Lower leg skin (tissue), 4 donors: ENCODE data around the gene KLHL6. TPM values are rescaled to one million over a fixed set of nuclear protein-coding genes. Genes with fewer than 3 reads are reported as not detected.
"Not testable (repeated sequence)": the region's sequence is repeated elsewhere in the genome, so short reads cannot be mapped to it uniquely, and the experiment has no call there.

Experiments
- DNase-seq, 2 donors: peaks; one replicate each; pipeline ENCODE4 v3.0.0-alpha.2; 2019; ENCODE audit warnings: low spot score in 2 of 2
- H3K4me3 ChIP-seq: fragments of 200-600 bp; sonication (generic); 2 replicates; pipeline ENCODE4 v1.5.1; 2017; ENCODE audit warnings: mild to moderate bottlenecking, low read depth; ENCODE audit not compliant: poor library complexity, severe bottlenecking
- POLR2A ChIP-seq, 2 donors: fragments of 450-650 bp; IDR thresholded peaks; one replicate each; pipeline ENCODE4 v1.6.1; 2016 to 2017; ENCODE audit warnings: antibody characterized with exemption in 2 of 2, mild to moderate bottlenecking in 1 of 2, moderate library complexity in 1 of 2
- WGBS, 2 donors: methylation state at CpG; one replicate each; pipeline ENCODE4 v1.1.5; 2018; 5-methylcytosine and 5-hydroxymethylcytosine counted together
- intact Hi-C: fragments of 100-400 bp; cut with DNase I; formaldehyde crosslinking; loops from one replicate; pipeline ENCODE4 v1.15.0; 2023; ENCODE audit warnings: low total_unique reads
- total RNA-seq, 4 donors: library from RNA; depleted of rRNA; stranded (reverse); fragments of >200 nt; gene quantifications; one replicate each; pipeline ENCODE4 v1.1.0, GENCODE V29; 2016
- TF ChIP-seq, protein P1 (sequence below), 3 donors: fragments of 450-650 bp; IDR thresholded peaks; one replicate each; pipeline ENCODE4 v1.5.1; 2016; ENCODE audit warnings: antibody characterized with exemption in 3 of 3, mild to moderate bottlenecking in 3 of 3, moderate library complexity in 2 of 3

The KLHL6 gene
- total RNA-seq, 4 donors from 2014 or later = 0.10 to 0.58 (median 0.23) TPM

DNA sequence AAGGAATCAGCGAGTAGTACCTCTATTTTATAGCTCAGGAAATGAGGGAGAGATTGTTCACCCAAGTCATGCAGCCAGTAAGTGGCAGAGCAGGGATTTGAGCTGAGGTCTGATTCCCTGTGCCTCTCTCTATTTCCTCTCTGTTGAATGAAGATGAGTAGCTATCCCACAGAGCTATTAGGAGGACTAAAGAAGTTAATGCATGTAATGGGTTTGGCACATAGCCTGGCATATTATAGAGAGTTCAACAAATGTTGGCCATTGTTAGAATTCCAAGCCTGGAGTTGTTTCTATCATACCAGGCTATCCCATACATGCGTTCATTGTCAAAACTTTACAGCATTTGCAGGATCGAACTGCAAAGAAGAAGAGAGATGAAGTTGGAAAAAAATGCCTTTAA, 21.8 kb upstream of the KLHL6 start:
- TF ChIP-seq, protein P1, sequence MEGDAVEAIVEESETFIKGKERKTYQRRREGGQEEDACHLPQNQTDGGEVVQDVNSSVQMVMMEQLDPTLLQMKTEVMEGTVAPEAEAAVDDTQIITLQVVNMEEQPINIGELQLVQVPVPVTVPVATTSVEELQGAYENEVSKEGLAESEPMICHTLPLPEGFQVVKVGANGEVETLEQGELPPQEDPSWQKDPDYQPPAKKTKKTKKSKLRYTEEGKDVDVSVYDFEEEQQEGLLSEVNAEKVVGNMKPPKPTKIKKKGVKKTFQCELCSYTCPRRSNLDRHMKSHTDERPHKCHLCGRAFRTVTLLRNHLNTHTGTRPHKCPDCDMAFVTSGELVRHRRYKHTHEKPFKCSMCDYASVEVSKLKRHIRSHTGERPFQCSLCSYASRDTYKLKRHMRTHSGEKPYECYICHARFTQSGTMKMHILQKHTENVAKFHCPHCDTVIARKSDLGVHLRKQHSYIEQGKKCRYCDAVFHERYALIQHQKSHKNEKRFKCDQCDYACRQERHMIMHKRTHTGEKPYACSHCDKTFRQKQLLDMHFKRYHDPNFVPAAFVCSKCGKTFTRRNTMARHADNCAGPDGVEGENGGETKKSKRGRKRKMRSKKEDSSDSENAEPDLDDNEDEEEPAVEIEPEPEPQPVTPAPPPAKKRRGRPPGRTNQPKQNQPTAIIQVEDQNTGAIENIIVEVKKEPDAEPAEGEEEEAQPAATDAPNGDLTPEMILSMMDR (IDR thresholded peaks at IDR 0.05) = no peak
- TF ChIP-seq POLR2A (IDR thresholded peaks at IDR 0.05) = no peak
- intact Hi-C loops = no loop called here
- no peak for DNase-seq
- 75 to 79% methylated on average over 3 of the region's 3 CpGs for WGBS, 2 donors
- no peak overlapping the region for H3K4me3 ChIP-seq

- intact Hi-C loops = no loop called here
- no peak overlapping the region for H3K4me3 ChIP-seq
- 24 to 29% methylated on average over 6 of the region's 6 CpGs for WGBS, 2 donors
- TF ChIP-seq, protein P1 (IDR thresholded peaks at IDR 0.05) = no peak
- TF ChIP-seq POLR2A (IDR thresholded peaks at IDR 0.05) = no peak
- DNase-seq = no peak
Measured at GRCh38 chr3:183576487-183577107, 21.1 kb upstream of the KLHL6 start.

GRCh38 chr3:183572935-183573334, 17.4 kb upstream of the KLHL6 start:
- no peak overlapping the region for H3K4me3 ChIP-seq
- DNase-seq = no peak
- intact Hi-C loops = no loop called here
- WGBS, 2 donors = 80 to 85% methylated on average over 3 of the region's 3 CpGs
- TF ChIP-seq, protein P1 (IDR thresholded peaks at IDR 0.05) = no peak
- no peak for TF ChIP-seq POLR2A (IDR thresholded peaks at IDR 0.05)

DNA sequence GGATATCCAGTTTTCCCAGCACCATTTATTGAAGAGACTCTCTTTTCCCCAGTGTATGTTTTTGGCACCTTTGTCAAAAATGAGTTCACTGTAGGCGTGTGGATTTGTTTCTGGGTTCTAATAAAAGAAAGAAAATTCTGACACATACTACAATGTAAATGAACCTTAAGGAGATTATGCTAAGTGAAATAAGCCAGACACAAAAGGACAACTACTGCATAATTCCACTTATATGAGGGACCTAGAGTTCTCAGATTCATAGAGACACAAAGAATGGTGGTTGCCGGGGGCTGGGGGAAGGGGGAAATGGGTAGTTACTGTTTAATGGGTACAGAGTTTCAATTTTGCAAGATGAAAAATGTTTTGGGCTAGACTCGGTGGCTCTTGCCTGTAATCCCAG, 14.7 kb upstream of the KLHL6 start:
- DNase-seq, intact Hi-C loops, H3K4me3 ChIP-seq: not testable (repeated sequence)
- 90% methylated on average over 3 of the region's 3 CpGs for WGBS, 2 donors

DNA sequence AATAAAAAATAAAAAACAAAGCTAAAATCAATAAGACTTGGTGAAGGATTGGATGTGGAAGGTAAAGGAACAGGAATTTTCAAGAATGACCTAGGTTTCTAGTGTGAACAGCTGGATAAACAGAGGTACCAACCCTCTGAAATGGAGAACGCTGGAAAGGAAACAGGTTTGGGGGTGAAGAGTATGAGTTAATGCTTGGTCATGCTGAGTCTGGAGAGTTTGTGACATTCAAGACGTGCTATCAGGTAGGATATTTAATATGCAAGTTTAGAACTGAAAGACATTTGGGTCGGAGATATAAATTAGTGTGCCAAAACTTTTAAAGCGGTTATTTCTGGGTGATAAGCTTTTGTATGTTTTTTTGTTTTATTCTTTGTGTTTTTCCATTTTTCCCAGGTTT, 11.4 kb upstream of the KLHL6 start:
- no peak for DNase-seq
- TF ChIP-seq, protein P1 (IDR thresholded peaks at IDR 0.05) = no peak
- TF ChIP-seq POLR2A (IDR thresholded peaks at IDR 0.05) = no peak
- no peak overlapping the region for H3K4me3 ChIP-seq
- 85 to 91% methylated on average over 4 of the region's 4 CpGs for WGBS, 2 donors
- intact Hi-C loops = no loop called here

DNA sequence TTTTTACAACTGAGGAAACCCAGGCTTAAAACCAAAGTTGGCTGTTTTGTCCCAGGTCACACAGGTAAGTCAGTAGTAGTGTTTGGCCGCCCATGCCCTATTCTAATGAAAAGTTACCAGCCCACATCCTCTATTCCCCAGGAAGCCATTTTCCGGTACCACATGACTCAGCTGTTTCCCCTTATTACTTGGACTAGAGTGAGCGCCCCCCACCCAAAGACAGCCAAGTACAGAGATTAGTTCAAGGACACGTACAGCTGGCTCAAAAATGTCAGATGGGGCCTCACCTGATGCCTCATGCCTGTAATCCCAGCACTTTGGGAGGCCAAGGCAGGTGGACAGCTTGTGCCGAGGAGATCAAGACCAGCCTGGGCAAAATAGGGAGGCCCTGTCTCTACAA, 8.5 kb upstream of the KLHL6 start:
- H3K4me3 ChIP-seq = no peak overlapping the region
- DNase-seq = no peak
- TF ChIP-seq, protein P1 (IDR thresholded peaks at IDR 0.05) = no peak
- TF ChIP-seq POLR2A (IDR thresholded peaks at IDR 0.05) = no peak
- WGBS, 2 donors = 78 to 87% methylated on average over 5 of the region's 5 CpGs
- intact Hi-C loops = no loop called here
